Bronchial epithelial cell (primary cell): Measurements from ENCODE around the gene LLCFC1. TPM values are rescaled to one million over a fixed set of nuclear protein-coding genes. Genes with fewer than 3 reads are reported as not detected.

Experiments
- DNase-seq: peaks from one replicate; pipeline ENCODE4 v3.0.0-alpha.2; 2010; ENCODE audit warnings: low read depth
- FAIRE-seq: peaks from 2 replicates; lab custom pipeline; 2011; peaks lifted over from hg19 to GRCh38; lab: Jason Lieb, UNC
- H3K27me3 ChIP-seq: 2 replicates; pipeline ENCODE4 v1.5.1; 2011; ENCODE audit warnings: low read length; ENCODE audit not compliant: control insufficient read depth, insufficient read depth
- H3K36me3 ChIP-seq: 2 replicates; pipeline ENCODE4 v1.5.1; 2011; ENCODE audit warnings: low read length; ENCODE audit not compliant: control insufficient read depth, insufficient read depth
- H3K4me3 ChIP-seq: 2 replicates; pipeline ENCODE4 v1.5.1; 2011; ENCODE audit warnings: mild to moderate bottlenecking, low read depth, low read length, control low read depth
- CTCF ChIP-seq: IDR thresholded peaks from 2 replicates; pipeline ENCODE4 v1.5.1; 2011; ENCODE audit warnings: mild to moderate bottlenecking, moderate library complexity, low read length, control low read depth, inconsistent platforms; ENCODE audit not compliant: insufficient read depth, severe bottlenecking
- total RNA-seq: library from RNA; depleted of rRNA; stranded (reverse); fragments of >200 nt; gene quantifications from 2 replicates; pipeline ENCODE4 v1.2.1, GENCODE V29; 2014

Gene LLCFC1
- total RNA-seq, 1 donor from 2014 or later: not detected

GRCh38 chr7:142983825-142984224 is 44.5 kb downstream of the LLCFC1 start:
- Histone ChIP-seq H3K27me3 (no peaks in the 10 kb centered on the region), H3K36me3 (no peaks in the 10 kb centered on the region), H3K4me3 (no peak overlapping the region)
- no peak for TF ChIP-seq CTCF
- no peak for DNase-seq
- FAIRE-seq: no peak

GRCh38 chr7:142984297-142984696 is 45.0 kb downstream of the LLCFC1 start:
- FAIRE-seq (peak; percentile 13), DNase-seq (no peak)
- H3K4me3 ChIP-seq: no peak overlapping the region
- TF ChIP-seq CTCF: no peak
- H3K36me3 ChIP-seq: no peaks in the 10 kb centered on the region
- H3K27me3 ChIP-seq: no peaks in the 10 kb centered on the region

Other genes starting within 250 kb of the LLCFC1 start
- gene PRSS1, start 190.0 kb upstream of the LLCFC1 start, total RNA-seq: under 0.01 TPM in 1 of 2 replicates, not detected in the other
- not detected in 2 replicates for gene PRSS2, start 168.5 kb upstream of the LLCFC1 start, total RNA-seq
- under 0.01 and 0.77 TPM in 2 replicates for gene EPHB6, start 84.4 kb upstream of the LLCFC1 start, total RNA-seq
- gene TRPV6, start 53.7 kb upstream of the LLCFC1 start, total RNA-seq: under 0.01 and 0.26 TPM in 2 replicates
- gene TRPV5, start 5.7 kb upstream of the LLCFC1 start, total RNA-seq: under 0.01 TPM in 1 of 2 replicates, not detected in the other
- 0.13 TPM in 1 of 2 replicates, not detected in the other for gene KEL, start 22.9 kb downstream of the LLCFC1 start, total RNA-seq
- gene OR9A2, start 87.6 kb downstream of the LLCFC1 start, total RNA-seq: 0.26 TPM in 1 of 2 replicates, not detected in the other
- gene OR6V1, start 112.9 kb downstream of the LLCFC1 start, total RNA-seq: not detected in 2 replicates
- not detected in 2 replicates for gene PIP, start 192.6 kb downstream of the LLCFC1 start, total RNA-seq
- not detected in 2 replicates for gene TAS2R39, start 243.9 kb downstream of the LLCFC1 start, total RNA-seq